Adrenal gland (tissue), 12 donors: ENCODE results near the gene NDUFA9. TPM values are rescaled to one million over a fixed set of nuclear protein-coding genes. Genes with fewer than 3 reads are reported as not detected.

ENCODE experiments used
- DNase-seq, 7 donors: peaks; one replicate each; pipeline ENCODE4 v3.0.0-alpha.2; 2019 to 2020
- H3K27ac ChIP-seq, 5 donors: fragments of 200-600 bp; sonication (generic) in 4 of 5; 1 replicate in 3 of 5; 2 replicates in 2 of 5; pipeline versions ENCODE4 v1.5.1 to v1.8.0; 2016 to 2020; ENCODE audit warnings: mild to moderate bottlenecking in 1 of 5
- H3K27me3 ChIP-seq: fragments of 200-600 bp; 2 replicates; pipeline ENCODE4 v1.8.0; 2021
- H3K36me3 ChIP-seq, 2 donors: fragments of 200-600 bp; replicated peaks in 1 of 2; 1 replicate in 1 of 2; 2 replicates in 1 of 2; pipeline versions ENCODE4 v1.5.1 to v1.8.0; 2018 to 2022
- H3K4me1 ChIP-seq, 2 donors: fragments of 200-600 bp; replicated peaks in 1 of 2; 1 replicate in 1 of 2; 2 replicates in 1 of 2; pipeline versions ENCODE4 v1.5.1 to v1.8.0; 2018 to 2021
- H3K4me3 ChIP-seq, 4 donors: fragments of 200-600 bp; sonication (generic) in 3 of 4; one replicate each; pipeline ENCODE4 v1.5.1; 2016 to 2018
- H3K9me3 ChIP-seq, 3 donors: fragments of 200-600 bp; sonication (generic) in 1 of 3; replicated peaks in 1 of 3; 1 replicate in 2 of 3; 2 replicates in 1 of 3; pipeline versions ENCODE4 v1.5.1 to v1.8.0; 2016 to 2021
- POLR2A ChIP-seq, 2 donors: fragments of 450-650 bp; IDR thresholded peaks; one replicate each; pipeline ENCODE4 v1.6.1; 2017; ENCODE audit warnings: antibody characterized with exemption in 2 of 2, mild to moderate bottlenecking in 2 of 2, moderate library complexity in 1 of 2
- WGBS, 4 donors: extraction: QIAGEN DNeasy Blood & Tissue Kit in 2 of 4; methylation state at CpG; one replicate each; pipeline versions ENCODE4 v1.1.5 to v1.1.7; 2013 to 2017; 5-methylcytosine and 5-hydroxymethylcytosine counted together
- intact Hi-C, 2 donors: fragments of 100-400 bp; cut with DNase I; formaldehyde crosslinking; loops; one replicate each; pipeline versions ENCODE4 v1.14.1 to v1.15.0; 2022 to 2023
- polyA plus RNA-seq, 3 donors: library from polyadenylated mRNA; stranded (reverse); fragments of 200-250 nt in 2 of 3; fragments of 350-450 nt in 1 of 3; fragmentation: Illumina TruSeq in 1 of 3; extraction: RNeasy Lipid Tissue Mini Kit (QIAGEN cat#74804) in 1 of 3; gene quantifications; one replicate each; pipeline ENCODE4 v1.2.3, GENCODE V29; 2013 to 2014
- total RNA-seq, 9 donors: library from RNA; depleted of rRNA in 4 of 9; stranded (reverse); fragments of >200 nt in 4 of 9; fragments of 120-200 nt in 1 of 9; fragmentation: NEBNext Ultra II Directional in 1 of 9; extraction: Animal tissue kit (Norgen Biotek cat#: 25700) in 1 of 9; gene quantifications; one replicate each; pipeline versions ENCODE4 v1.1.0 to v1.2.4, GENCODE V29; 2013 to 2023
- TF ChIP-seq, protein P1 (sequence below), 6 experiments: fragments of 450-650 bp in 4 of 6; fragments of 200-600 bp in 2 of 6; sonication (generic) in 1 of 6; IDR thresholded peaks; 1 replicate in 5 of 6; 2 replicates in 1 of 6; pipeline versions ENCODE4 v1.5.1 to v1.8.0; 2016 to 2021; ENCODE audit warnings: antibody characterized with exemption in 6 of 6, mild to moderate bottlenecking in 2 of 6, moderate library complexity in 1 of 6
- donor health status: healthy with polysubstance abuse.
- donor health status: Bipolar disorder and iron deficiency.
- donor health status: DM: yes; HTN: yes; CAD: no.
- donor health status: DM: no; HTN: no; CAD: no.
- donor health status: DM: no; HTN: no; CAD: no.
- donor health status: DM: yes; HTN: yes; CAD: no.

Gene NDUFA9
- total and polyA plus RNA-seq, 12 donors = 33.3 to 145 (median 82.7) TPM

DNA sequence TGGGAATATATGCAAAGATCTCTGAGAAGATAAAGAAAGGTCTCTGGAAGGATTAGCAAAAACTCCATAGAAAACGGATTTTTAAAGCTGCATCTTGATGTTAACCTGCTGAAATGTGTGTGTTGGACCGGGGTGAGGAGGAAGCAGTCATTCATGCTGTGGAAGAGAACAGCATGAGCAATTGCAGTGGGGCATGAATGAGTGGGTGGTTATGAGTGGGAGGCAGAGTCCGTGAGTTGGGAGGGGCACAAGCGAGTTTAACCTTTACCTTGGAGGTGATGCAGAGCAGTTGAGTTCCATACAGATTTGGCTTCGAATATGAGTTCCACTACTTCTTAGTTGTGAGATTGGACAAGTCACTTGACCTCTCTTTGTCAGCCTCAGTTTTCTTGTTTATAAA, 41.8 kb downstream of the NDUFA9 start:
- Histone ChIP-seq H3K4me1 (no peaks in the 10 kb centered on the region), H3K27ac (no peak overlapping the region), H3K9me3 (no peaks in the 10 kb centered on the region), H3K27me3 (no peaks in the 10 kb centered on the region), H3K36me3 (peaks cover 0 to 27% of the 10 kb centered on the region in 2 donors), H3K4me3 (no peak overlapping the region)
- whole genome bisulfite sequencing, 4 donors = 92 to 98% (median 97%) methylated on average over 5 of the region's 5 CpGs
- DNase-seq = no peak
- intact Hi-C loops = no loop called here
- TF ChIP-seq POLR2A (IDR thresholded peaks at IDR 0.05) = no peak
- TF ChIP-seq, protein P1, sequence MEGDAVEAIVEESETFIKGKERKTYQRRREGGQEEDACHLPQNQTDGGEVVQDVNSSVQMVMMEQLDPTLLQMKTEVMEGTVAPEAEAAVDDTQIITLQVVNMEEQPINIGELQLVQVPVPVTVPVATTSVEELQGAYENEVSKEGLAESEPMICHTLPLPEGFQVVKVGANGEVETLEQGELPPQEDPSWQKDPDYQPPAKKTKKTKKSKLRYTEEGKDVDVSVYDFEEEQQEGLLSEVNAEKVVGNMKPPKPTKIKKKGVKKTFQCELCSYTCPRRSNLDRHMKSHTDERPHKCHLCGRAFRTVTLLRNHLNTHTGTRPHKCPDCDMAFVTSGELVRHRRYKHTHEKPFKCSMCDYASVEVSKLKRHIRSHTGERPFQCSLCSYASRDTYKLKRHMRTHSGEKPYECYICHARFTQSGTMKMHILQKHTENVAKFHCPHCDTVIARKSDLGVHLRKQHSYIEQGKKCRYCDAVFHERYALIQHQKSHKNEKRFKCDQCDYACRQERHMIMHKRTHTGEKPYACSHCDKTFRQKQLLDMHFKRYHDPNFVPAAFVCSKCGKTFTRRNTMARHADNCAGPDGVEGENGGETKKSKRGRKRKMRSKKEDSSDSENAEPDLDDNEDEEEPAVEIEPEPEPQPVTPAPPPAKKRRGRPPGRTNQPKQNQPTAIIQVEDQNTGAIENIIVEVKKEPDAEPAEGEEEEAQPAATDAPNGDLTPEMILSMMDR (IDR thresholded peaks at IDR 0.05) = no peak

Other genes with a start within 250 kb of the NDUFA9 start
- gene FGF6, start 203.3 kb upstream of the NDUFA9 start, total RNA-seq = not detected
- not detected for gene FGF6, start 203.3 kb upstream of the NDUFA9 start, polyA plus RNA-seq
- 10 to 100 TPM in 1 of 9 donors, 1 to 10 TPM in 6, under 1 TPM in 1, not detected in 1; 0.55 to 12.1 (median 2.3) TPM for gene RAD51AP1, start 110.2 kb upstream of the NDUFA9 start, total RNA-seq
- 1 to 10 TPM in 2 of 3 donors, under 1 TPM in 1; 0.57 to 3.2 (median 1.1) TPM for gene RAD51AP1, start 110.2 kb upstream of the NDUFA9 start, polyA plus RNA-seq
- 10 to 100 TPM; 24.2 to 83.1 (median 39.1) TPM for gene DYRK4, start 86.9 kb upstream of the NDUFA9 start, total RNA-seq
- gene DYRK4, start 86.9 kb upstream of the NDUFA9 start, polyA plus RNA-seq = 100 to 1,000 TPM in 2 of 3 donors, 10 to 100 TPM in 1; 59.7 to 123 (median 120) TPM
- gene AKAP3, start 63 bp upstream of the NDUFA9 start, total RNA-seq = 1 to 10 TPM; 1.3 to 7.4 (median 3.1) TPM
- gene AKAP3, start 63 bp upstream of the NDUFA9 start, polyA plus RNA-seq = 1 to 10 TPM in 2 of 3 donors, under 1 TPM in 1; 0.40 to 2.1 (median 1.5) TPM
- 1 to 10 TPM in 3 of 9 donors, under 1 TPM in 4, not detected in 2; 0.04 to 3.1 (median 0.67) TPM for gene GALNT8, start 71.3 kb downstream of the NDUFA9 start, total RNA-seq
- gene GALNT8, start 71.3 kb downstream of the NDUFA9 start, polyA plus RNA-seq = 1 to 10 TPM; 3.0 to 4.9 (median 4.0) TPM